Nephron progenitor cell (in vitro differentiated cells): Measurements from ENCODE around the gene CCDC24.

Experiments used
- DNase-seq: peaks from one replicate; pipeline ENCODE4 v3.0.0; 2021
- H3K27ac Mint-ChIP-seq: 2 replicates; pipeline ENCODE4 v1.8.0; 2021; ENCODE audit warnings: mild to moderate bottlenecking, moderate library complexity, mixed read lengths
- H3K27me3 Mint-ChIP-seq: 2 replicates; pipeline ENCODE4 v1.8.0; 2021; ENCODE audit warnings: mild to moderate bottlenecking, low read depth, mixed read lengths; ENCODE audit not compliant: poor library complexity
- H3K36me3 Mint-ChIP-seq: 2 replicates; pipeline ENCODE4 v1.8.0; 2021; ENCODE audit warnings: low read depth, mixed read lengths
- H3K4me1 Mint-ChIP-seq: 2 replicates; pipeline ENCODE4 v1.8.0; 2021; ENCODE audit warnings: mixed read lengths
- H3K4me3 Mint-ChIP-seq: 2 replicates; pipeline ENCODE4 v1.8.0; 2021; ENCODE audit warnings: mild to moderate bottlenecking, moderate library complexity, mixed read lengths
- H3K9me3 Mint-ChIP-seq: 2 replicates; pipeline ENCODE4 v1.8.0; 2021; ENCODE audit warnings: mild to moderate bottlenecking, moderate library complexity, mixed read lengths
- TF ChIP-seq, protein P1 (sequence below): fragments of 200-600 bp; sonication (generic); IDR thresholded peaks from 2 replicates; pipeline ENCODE4 v1.5.0; 2021; ENCODE audit warnings: antibody characterized with exemption

Gene CCDC24

DNA sequence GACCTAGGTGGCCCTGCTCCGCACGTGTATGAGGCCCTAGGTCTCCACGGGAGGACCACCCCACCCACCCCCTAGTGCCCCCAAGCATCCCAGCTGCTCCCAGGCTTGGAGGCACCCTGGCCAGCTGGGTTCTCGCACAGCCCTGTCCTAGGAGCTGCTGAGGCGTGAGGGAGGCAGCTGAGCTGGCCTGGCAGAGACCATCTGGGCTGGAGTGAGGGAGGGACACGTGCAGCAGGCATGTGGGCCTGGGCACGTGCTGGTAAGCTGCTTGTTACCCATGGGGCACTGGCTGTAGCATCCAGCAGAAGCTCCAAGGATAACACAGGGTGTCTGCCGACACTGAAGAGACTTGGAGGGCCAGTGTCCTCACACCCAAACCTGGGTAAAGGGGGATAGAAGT is 29.8 kb downstream of the CCDC24 start:
- DNase-seq = no peak
- Mint-ChIP-seq H3K4me1 (peaks cover 6% of the 10 kb centered on the region), H3K4me3 (no peak overlapping the region), H3K9me3 (no peaks in the 10 kb centered on the region), H3K27ac (no peak overlapping the region), H3K27me3 (no peaks in the 10 kb centered on the region), H3K36me3 (peaks cover 16% of the 10 kb centered on the region)
- TF ChIP-seq, protein P1, sequence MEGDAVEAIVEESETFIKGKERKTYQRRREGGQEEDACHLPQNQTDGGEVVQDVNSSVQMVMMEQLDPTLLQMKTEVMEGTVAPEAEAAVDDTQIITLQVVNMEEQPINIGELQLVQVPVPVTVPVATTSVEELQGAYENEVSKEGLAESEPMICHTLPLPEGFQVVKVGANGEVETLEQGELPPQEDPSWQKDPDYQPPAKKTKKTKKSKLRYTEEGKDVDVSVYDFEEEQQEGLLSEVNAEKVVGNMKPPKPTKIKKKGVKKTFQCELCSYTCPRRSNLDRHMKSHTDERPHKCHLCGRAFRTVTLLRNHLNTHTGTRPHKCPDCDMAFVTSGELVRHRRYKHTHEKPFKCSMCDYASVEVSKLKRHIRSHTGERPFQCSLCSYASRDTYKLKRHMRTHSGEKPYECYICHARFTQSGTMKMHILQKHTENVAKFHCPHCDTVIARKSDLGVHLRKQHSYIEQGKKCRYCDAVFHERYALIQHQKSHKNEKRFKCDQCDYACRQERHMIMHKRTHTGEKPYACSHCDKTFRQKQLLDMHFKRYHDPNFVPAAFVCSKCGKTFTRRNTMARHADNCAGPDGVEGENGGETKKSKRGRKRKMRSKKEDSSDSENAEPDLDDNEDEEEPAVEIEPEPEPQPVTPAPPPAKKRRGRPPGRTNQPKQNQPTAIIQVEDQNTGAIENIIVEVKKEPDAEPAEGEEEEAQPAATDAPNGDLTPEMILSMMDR = no peak

DNA sequence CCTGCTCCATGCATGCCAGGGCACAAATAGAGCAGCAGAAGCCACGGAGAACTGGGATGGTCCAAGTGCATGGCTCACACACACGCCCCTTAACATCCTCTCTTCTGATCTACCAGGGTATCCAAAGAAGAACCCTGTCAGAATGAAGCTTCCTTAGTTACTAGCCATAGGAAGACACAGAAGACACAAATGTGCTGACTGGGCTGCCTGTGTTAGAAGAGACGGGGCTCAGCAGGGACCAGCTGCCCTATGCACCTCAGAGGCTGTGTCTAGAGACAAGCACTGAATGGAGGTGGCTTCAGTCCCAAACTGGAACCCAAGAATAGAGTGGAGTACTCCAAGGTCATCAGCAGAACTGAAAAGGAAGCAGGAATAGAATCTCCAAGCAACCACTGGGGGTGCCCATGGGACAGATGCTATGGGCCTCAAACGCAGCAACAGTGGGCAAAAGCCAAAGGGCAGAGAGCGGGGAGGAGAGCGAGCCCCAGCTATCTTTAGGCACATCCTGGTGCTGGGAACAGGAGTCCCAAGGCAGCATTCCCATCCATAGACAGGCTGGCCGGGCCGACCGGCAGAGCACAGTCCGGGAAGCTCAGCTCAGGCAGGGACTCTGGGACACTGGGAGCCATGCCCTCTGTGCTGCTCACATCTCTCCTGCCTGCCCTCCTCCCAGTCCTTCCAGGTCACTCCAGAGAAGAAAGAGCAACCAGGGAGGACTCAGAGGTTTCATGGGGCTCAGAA is 30.4 kb downstream of the CCDC24 start:
- Mint-ChIP-seq H3K27me3 (peaks cover 1% of the 10 kb centered on the region), H3K4me1 (peaks cover 6% of the 10 kb centered on the region), H3K9me3 (no peaks in the 10 kb centered on the region), H3K4me3 (no peak overlapping the region), H3K36me3 (peaks cover 16% of the 10 kb centered on the region), H3K27ac (peak overlapping the region; percentile 91)
- DNase-seq = no peak
- TF ChIP-seq, protein P1 = no peak

DNA sequence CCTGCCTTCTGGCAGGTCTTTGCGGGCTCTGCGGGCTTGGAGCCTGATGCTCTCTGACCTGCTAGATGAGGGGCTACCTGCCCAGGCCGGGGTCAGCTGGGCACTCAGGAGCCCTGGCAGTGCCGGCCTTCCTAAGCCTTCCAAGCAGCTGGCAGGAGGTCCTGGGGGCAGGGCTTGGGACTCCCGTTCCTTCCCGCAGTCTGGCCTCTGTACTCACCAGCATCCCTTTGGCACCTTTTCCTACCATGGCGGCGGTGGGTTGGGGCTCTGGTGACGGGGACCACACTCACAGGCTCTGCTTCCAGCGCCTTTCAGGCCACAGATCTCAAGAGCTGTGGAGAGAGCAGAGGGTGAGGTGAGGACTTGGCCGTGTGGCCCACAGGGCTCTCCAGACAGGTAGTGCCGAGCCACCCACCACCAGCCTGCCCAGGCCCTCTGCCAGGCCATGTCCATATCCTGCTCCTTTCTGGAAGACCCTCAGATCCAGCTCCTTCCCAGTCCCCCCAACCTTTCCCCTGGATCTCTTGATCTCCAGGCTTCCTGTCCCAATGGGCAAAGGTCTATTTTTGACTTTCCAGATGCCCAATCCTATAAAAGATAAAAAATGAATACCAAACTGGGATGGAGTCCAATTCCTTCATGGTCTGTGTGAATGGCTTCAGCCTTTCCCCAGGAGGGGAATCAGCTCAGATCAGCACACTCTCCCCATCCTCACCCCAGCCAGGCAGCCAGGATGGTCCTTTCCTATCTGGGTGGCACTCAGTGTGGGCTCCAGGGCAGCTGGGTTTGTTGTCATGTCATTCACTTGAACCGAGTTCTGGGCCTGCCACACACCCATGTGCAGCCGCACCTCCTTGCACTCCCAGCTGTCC is 32.9 kb downstream of the CCDC24 start:
- TF ChIP-seq, protein P1 = no peak
- peaks cover 3% of the 10 kb centered on the region for H3K27me3 Mint-ChIP-seq
- H3K27ac Mint-ChIP-seq = no peak overlapping the region
- peaks cover 21% of the 10 kb centered on the region for H3K4me1 Mint-ChIP-seq
- peaks cover 21% of the 10 kb centered on the region for H3K36me3 Mint-ChIP-seq
- DNase-seq = no peak
- H3K4me3 Mint-ChIP-seq = no peak overlapping the region
- no peaks in the 10 kb centered on the region for H3K9me3 Mint-ChIP-seq

DNA sequence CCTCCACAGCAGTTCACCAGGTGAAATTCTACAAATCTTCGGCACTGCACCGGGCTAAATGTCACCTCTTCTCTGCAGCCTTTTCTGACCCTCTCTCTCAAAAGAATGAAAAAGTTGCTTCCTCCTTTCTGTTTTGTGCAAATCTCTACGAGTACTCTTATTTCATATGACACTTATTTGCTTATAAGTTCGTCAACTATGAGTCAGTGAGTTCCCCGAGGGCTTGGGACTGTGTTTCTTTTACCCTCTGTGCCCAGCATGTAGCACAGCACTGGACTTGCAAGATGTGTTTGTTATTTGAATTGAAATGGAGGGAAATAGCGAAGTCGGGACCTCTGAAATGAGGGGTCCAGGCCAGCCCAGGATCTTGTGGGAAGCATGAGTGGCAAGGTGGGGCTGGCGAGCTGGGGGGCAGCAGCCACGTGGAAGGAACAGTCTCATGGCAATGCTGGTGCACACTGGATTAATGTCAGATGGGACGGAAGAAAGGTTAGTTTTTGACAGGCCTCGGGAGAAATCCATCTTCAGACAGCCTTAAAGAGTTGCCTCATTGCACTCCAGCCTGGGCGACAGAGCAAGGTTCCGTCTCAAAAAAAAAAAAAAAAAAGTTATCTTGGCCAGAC is 33.6 kb downstream of the CCDC24 start:
- H3K36me3 Mint-ChIP-seq = peaks cover 21% of the 10 kb centered on the region
- peak overlapping the region; percentile 4 for H3K27ac Mint-ChIP-seq
- H3K4me3 Mint-ChIP-seq = no peak overlapping the region
- no peak for DNase-seq
- peaks cover 3% of the 10 kb centered on the region for H3K27me3 Mint-ChIP-seq
- H3K9me3 Mint-ChIP-seq = no peaks in the 10 kb centered on the region
- peaks cover 24% of the 10 kb centered on the region for H3K4me1 Mint-ChIP-seq
- TF ChIP-seq, protein P1 = no peak

DNA sequence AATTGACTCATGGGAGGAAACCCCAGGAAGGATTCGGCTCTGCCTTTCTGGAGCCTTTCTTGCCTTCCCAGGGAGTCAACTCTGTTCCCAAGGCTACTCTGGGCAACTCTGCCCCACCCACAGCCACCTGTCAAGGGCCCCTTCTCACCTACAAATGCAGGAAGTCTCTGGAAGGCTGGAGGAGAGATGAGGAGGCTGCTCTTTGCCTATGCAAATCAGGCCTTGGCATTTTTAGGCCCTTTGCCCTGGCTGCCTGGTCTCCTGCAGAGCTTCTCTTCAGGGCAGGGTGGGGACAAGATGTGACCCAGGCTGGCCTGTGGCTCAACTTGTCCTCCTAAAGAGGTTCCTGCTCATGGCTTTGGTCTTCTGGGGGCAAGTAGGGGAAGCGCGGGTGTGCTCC is 34.4 kb downstream of the CCDC24 start:
- DNase-seq = no peak
- Mint-ChIP-seq H3K27ac (no peak overlapping the region), H3K4me1 (peaks cover 23% of the 10 kb centered on the region), H3K9me3 (no peaks in the 10 kb centered on the region), H3K36me3 (peaks cover 21% of the 10 kb centered on the region), H3K4me3 (no peak overlapping the region), H3K27me3 (peaks cover 3% of the 10 kb centered on the region)
- TF ChIP-seq, protein P1 = no peak
